HEK293 (cell line): ENCODE results near the gene MCOLN1.

Source experiments
- CTCF ChIA-PET: fragments of 350-600 bp; formaldehyde crosslinking; extraction: SDS; loops from one replicate; lab custom pipeline; 2021; ENCODE audit warnings: antibody characterized with exemption; lab: Yijun Ruan, JAX
- POLR2A ChIA-PET: fragments of 300-600 bp; formaldehyde crosslinking; extraction: SDS; loops from one replicate; lab custom pipeline; 2020; ENCODE audit warnings: antibody characterized with exemption, inconsistent platforms; lab: Yijun Ruan, JAX
- H3K27ac ChIP-seq: fragments of 200-500 bp; sonication (Bioruptor generic); 2 replicates; pipeline ENCODE4 v1.5.1; 2014; ENCODE audit warnings: low read depth, low read length, control low read depth, inconsistent platforms; ENCODE audit errors: extremely low read depth
- H3K36me3 ChIP-seq, 2 experiments: fragments of 200-500 bp in 1 of 2; sonication (Bioruptor generic) in 1 of 2; 1 replicate in 1 of 2; 2 replicates in 1 of 2; pipeline ENCODE4 v1.5.1; 2014 to 2017; ENCODE audit warnings: inconsistent platforms in 2 of 2, low read length in 2 of 2; ENCODE audit not compliant: control insufficient read depth in 2 of 2, insufficient read depth in 1 of 2
- H3K4me1 ChIP-seq: fragments of 200-500 bp; sonication (Bioruptor generic); 2 replicates; pipeline ENCODE4 v1.5.1; 2014; ENCODE audit warnings: mild to moderate bottlenecking, low read length, inconsistent platforms; ENCODE audit not compliant: control insufficient read depth, insufficient read depth
- H3K4me3 ChIP-seq: 2 replicates; pipeline ENCODE4 v1.5.1; 2011; ENCODE audit warnings: low read depth, mild to moderate bottlenecking, control low read depth, low read length, moderate library complexity
- H3K9me3 ChIP-seq: fragments of 200-500 bp; sonication (Bioruptor generic); 2 replicates; pipeline ENCODE4 v1.5.1; 2014; ENCODE audit warnings: low read depth, low read length, inconsistent platforms; ENCODE audit not compliant: control insufficient read depth, insufficient read depth
- FEZF1 ChIP-seq: fragments of 450-650 bp; formaldehyde crosslinking; IDR thresholded peaks from 2 replicates; pipeline ENCODE4 v1.5.1; 2016; ENCODE audit warnings: missing biosample characterization, missing genetic modification characterization
- PRDM2 ChIP-seq: fragments of 450-650 bp; formaldehyde crosslinking; IDR thresholded peaks from 2 replicates; pipeline ENCODE4 v1.5.1; 2016; ENCODE audit warnings: missing biosample characterization, missing genetic modification characterization, borderline replicate concordance
- SALL2 ChIP-seq: fragments of 450-650 bp; formaldehyde crosslinking; IDR thresholded peaks from 2 replicates; pipeline ENCODE4 v1.5.0; 2017; ENCODE audit warnings: missing biosample characterization, mild to moderate bottlenecking, missing genetic modification characterization, borderline replicate concordance
- ZBTB8A ChIP-seq: fragments of 450-650 bp; formaldehyde crosslinking; IDR thresholded peaks from 2 replicates; pipeline ENCODE4 v1.5.1; 2016; ENCODE audit warnings: missing biosample characterization, missing genetic modification characterization
- ZEB2 ChIP-seq: fragments of 450-650 bp; formaldehyde crosslinking; IDR thresholded peaks from 2 replicates; pipeline ENCODE4 v1.5.1; 2016; ENCODE audit warnings: missing biosample characterization, missing genetic modification characterization
- ZFP41 ChIP-seq: fragments of 450-650 bp; formaldehyde crosslinking; IDR thresholded peaks from 2 replicates; pipeline ENCODE4 v1.5.1; 2016; ENCODE audit warnings: missing biosample characterization, missing genetic modification characterization, borderline replicate concordance
- ZNF133 ChIP-seq: fragments of 450-650 bp; formaldehyde crosslinking; IDR thresholded peaks from 2 replicates; pipeline ENCODE4 v1.5.1; 2016; ENCODE audit warnings: missing biosample characterization, missing genetic modification characterization
- ZNF2 ChIP-seq: fragments of 450-650 bp; formaldehyde crosslinking; IDR thresholded peaks from 2 replicates; pipeline ENCODE4 v1.5.1; 2016; ENCODE audit warnings: missing biosample characterization, missing genetic modification characterization
- ZNF23 ChIP-seq: fragments of 450-650 bp; formaldehyde crosslinking; IDR thresholded peaks from 2 replicates; pipeline ENCODE4 v1.5.1; 2016; ENCODE audit warnings: missing biosample characterization, missing genetic modification characterization, borderline replicate concordance
- ZNF26 ChIP-seq: fragments of 450-650 bp; formaldehyde crosslinking; IDR thresholded peaks from 2 replicates; pipeline ENCODE4 v1.5.1; 2016; ENCODE audit warnings: missing biosample characterization, missing genetic modification characterization
- ZNF266 ChIP-seq: fragments of 450-650 bp; formaldehyde crosslinking; IDR thresholded peaks from 2 replicates; pipeline ENCODE4 v1.5.1; 2016; ENCODE audit warnings: missing biosample characterization, missing genetic modification characterization, low read depth
- ZNF280C ChIP-seq: fragments of 450-650 bp; formaldehyde crosslinking; IDR thresholded peaks from 2 replicates; pipeline ENCODE4 v1.5.1; 2016; ENCODE audit warnings: missing biosample characterization, missing genetic modification characterization
- ZNF335 ChIP-seq: fragments of 450-650 bp; formaldehyde crosslinking; conservative IDR thresholded peaks from 2 replicates; pipeline ENCODE4 v1.5.1; 2016; ENCODE audit warnings: missing biosample characterization, missing genetic modification characterization
- ZNF341 ChIP-seq: fragments of 450-650 bp; formaldehyde crosslinking; IDR thresholded peaks from 2 replicates; pipeline ENCODE4; 2016; ENCODE audit warnings: low read depth, missing biosample characterization, missing genetic modification characterization
- ZNF37A ChIP-seq: fragments of 450-650 bp; IDR thresholded peaks from 2 replicates; pipeline ENCODE4 v1.5.1; 2018; ENCODE audit warnings: missing biosample characterization, missing genetic modification characterization
- ZNF394 ChIP-seq: fragments of 450-650 bp; formaldehyde crosslinking; IDR thresholded peaks from 2 replicates; pipeline ENCODE4 v1.5.1; 2016; ENCODE audit warnings: missing biosample characterization, missing genetic modification characterization, mild to moderate bottlenecking, moderate library complexity, borderline replicate concordance
- ZNF529 ChIP-seq: fragments of 450-650 bp; formaldehyde crosslinking; IDR thresholded peaks from 2 replicates; pipeline ENCODE4 v1.5.1; 2017; ENCODE audit warnings: missing genetic modification characterization, missing biosample characterization; ENCODE audit not compliant: insufficient replicate concordance
- ZNF76 ChIP-seq: fragments of 450-650 bp; formaldehyde crosslinking; IDR thresholded peaks from 2 replicates; pipeline ENCODE4; 2016; ENCODE audit warnings: low read depth, missing biosample characterization, missing genetic modification characterization, borderline replicate concordance
- ZNF792 ChIP-seq: fragments of 450-650 bp; formaldehyde crosslinking; IDR thresholded peaks from 2 replicates; pipeline ENCODE4 v1.5.1; 2016; ENCODE audit warnings: missing biosample characterization, missing genetic modification characterization
- ZSCAN18 ChIP-seq: fragments of 450-650 bp; formaldehyde crosslinking; IDR thresholded peaks from 2 replicates; pipeline ENCODE4 v1.5.1; 2016; ENCODE audit warnings: missing biosample characterization, missing genetic modification characterization
- ZSCAN4 ChIP-seq: fragments of 450-650 bp; formaldehyde crosslinking; IDR thresholded peaks from 2 replicates; pipeline ENCODE4 v1.5.1; 2017; ENCODE audit warnings: missing biosample characterization, missing genetic modification characterization

The MCOLN1 gene

GRCh38 chr19:7535047-7535997 lies 12.9 kb downstream of the MCOLN1 start, which contains the start of gene PNPLA6:
Gene PNPLA6, plus strand, starts transcription at chr19:7535717. Its CDS starts 72 bp downstream, at chr19:7535789.
- POLR2A ChIA-PET, result interaction anchor here (0.6 to 3.4 kb wide), 6 partner anchors 9 to 155 kb away, joined by 3 to 27 read pairs (median 4); partner anchors contain the start of genes MCOLN1 and ZNF358
- Histone ChIP-seq H3K4me3 (peak within 1 kb of the TSS; percentile 82), H3K4me1 (no peaks in the 10 kb centered on the region), H3K9me3 (no peaks in the 10 kb centered on the region), H3K36me3 (peaks cover 0 to 18% of the 10 kb centered on the region in 2 experiments; a peak in 2 of 3 replicates), H3K27ac (peak within 1 kb of the TSS; percentile 39; the same call in 1 of the 2 replicates)
- CTCF ChIA-PET, result interaction anchor here (1.1 kb wide), 1 partner anchor 62 kb away, joined by 3 read pairs; no protein-coding TSS in a partner anchor
- peak; percentile 68; the same call in 1 of the 2 replicates for TF ChIP-seq ZNF394 (tag by site-specific recombination)
- peak; percentile 81; the same call in 1 of the 2 replicates for TF ChIP-seq ZNF2 (tag by site-specific recombination)
- TF ChIP-seq ZNF266 (tag by site-specific recombination), result no peak
- TF ChIP-seq ZNF529, result no peak
- TF ChIP-seq ZNF335 (tag by site-specific recombination), result peak; percentile 94
- TF ChIP-seq PRDM2 (tag by site-specific recombination), result peak; percentile 87; the same call in 1 of the 2 replicates
- peak; percentile 30; the same call in 1 of the 2 replicates for TF ChIP-seq ZNF341 (tag by site-specific recombination)
- peak; percentile 83 for TF ChIP-seq ZEB2 (tag by site-specific recombination)
- no peak for TF ChIP-seq ZNF37A (tag by site-specific recombination)
- no peak for TF ChIP-seq FEZF1 (tag by site-specific recombination)
- no peak for TF ChIP-seq SALL2
- TF ChIP-seq ZSCAN4, result 0 out of 2 replicates have a peak, but pooled peaks have one; percentile 27
- no peak for TF ChIP-seq ZFP41 (tag by site-specific recombination)
- peak; percentile 20; the same call in 1 of the 2 replicates for TF ChIP-seq ZNF23 (tag by site-specific recombination)
- no peak for TF ChIP-seq ZNF280C (tag by site-specific recombination)
- peak; percentile 99 for TF ChIP-seq ZNF76
- 0 out of 2 replicates have a peak, but pooled peaks have one; percentile 68 for TF ChIP-seq ZSCAN18
- TF ChIP-seq ZNF792, result 0 out of 2 replicates have a peak, but pooled peaks have one; percentile 12
- peak; percentile 65 for TF ChIP-seq ZBTB8A (tag by site-specific recombination)
- no peak for TF ChIP-seq ZNF26 (tag by site-specific recombination)
- TF ChIP-seq ZNF133 (tag by site-specific recombination), result 0 out of 2 replicates have a peak, but pooled peaks have one; percentile 52
